MM.1S (cell line): ENCODE results near the gene PLA2G4E.

Experiments
- EZH2phosphoT487 ChIP-seq: fragments of 300-600 bp; sonication (generic); IDR thresholded peaks from 2 replicates; pipeline ENCODE4 v1.6.1; 2018; ENCODE audit warnings: antibody characterized with exemption, low read length
- TF ChIP-seq, protein P1 (sequence below): fragments of 300-600 bp; sonication (generic); IDR thresholded peaks from 2 replicates; pipeline ENCODE4 v1.5.1; 2016; ENCODE audit warnings: antibody characterized with exemption, low read length, mixed read lengths

GRCh38 chr15:41933326-41933725 lies 87.5 kb downstream of the PLA2G4E start:
- TF ChIP-seq, protein P1, sequence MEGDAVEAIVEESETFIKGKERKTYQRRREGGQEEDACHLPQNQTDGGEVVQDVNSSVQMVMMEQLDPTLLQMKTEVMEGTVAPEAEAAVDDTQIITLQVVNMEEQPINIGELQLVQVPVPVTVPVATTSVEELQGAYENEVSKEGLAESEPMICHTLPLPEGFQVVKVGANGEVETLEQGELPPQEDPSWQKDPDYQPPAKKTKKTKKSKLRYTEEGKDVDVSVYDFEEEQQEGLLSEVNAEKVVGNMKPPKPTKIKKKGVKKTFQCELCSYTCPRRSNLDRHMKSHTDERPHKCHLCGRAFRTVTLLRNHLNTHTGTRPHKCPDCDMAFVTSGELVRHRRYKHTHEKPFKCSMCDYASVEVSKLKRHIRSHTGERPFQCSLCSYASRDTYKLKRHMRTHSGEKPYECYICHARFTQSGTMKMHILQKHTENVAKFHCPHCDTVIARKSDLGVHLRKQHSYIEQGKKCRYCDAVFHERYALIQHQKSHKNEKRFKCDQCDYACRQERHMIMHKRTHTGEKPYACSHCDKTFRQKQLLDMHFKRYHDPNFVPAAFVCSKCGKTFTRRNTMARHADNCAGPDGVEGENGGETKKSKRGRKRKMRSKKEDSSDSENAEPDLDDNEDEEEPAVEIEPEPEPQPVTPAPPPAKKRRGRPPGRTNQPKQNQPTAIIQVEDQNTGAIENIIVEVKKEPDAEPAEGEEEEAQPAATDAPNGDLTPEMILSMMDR: no peak
- TF ChIP-seq EZH2phosphoT487: no peak
